ENCODE data around the gene CA7.

CA7 gene

GRCh38 chr16:66802159-66802558 lies 42.1 kb upstream of the CA7 start:
- no peak for TF ChIP-seq REST (IDR thresholded peaks at IDR 0.05; ENCODE audit: insufficient replicate concordance, low read depth)
- TF ChIP-seq CTCF (IDR thresholded peaks at IDR 0.05; ENCODE audit: insufficient read depth, low read length) = no peak
- no peak for TF ChIP-seq GABPA (IDR thresholded peaks at IDR 0.05; ENCODE audit: low read depth)
- peak; percentile 67; the same call in 1 of the 2 replicates for TF ChIP-seq SPI1 (IDR thresholded peaks at IDR 0.05; ENCODE audit: borderline replicate concordance, low read depth)
- H3K27ac ChIP-seq (replicated peaks) = no peak overlapping the region
- H3K4me3 ChIP-seq (replicated peaks; ENCODE audit: insufficient read depth, low read length) = no peak overlapping the region
- peak in 1 of 2 experiments; percentile 32 for DNase-seq (ENCODE audit: low read depth in 1 of 2, low spot score in 1 of 2)
- H3K27me3 ChIP-seq (ENCODE audit: insufficient read depth, poor library complexity, severe bottlenecking) = no peaks in the 10 kb centered on the region

- Histone ChIP-seq H3K27me3 (ENCODE audit: insufficient read depth, poor library complexity, severe bottlenecking) (no peaks in the 10 kb centered on the region), H3K27ac (replicated peaks) (no peak overlapping the region), H3K4me3 (replicated peaks; ENCODE audit: insufficient read depth, low read length) (no peak overlapping the region)
- TF ChIP-seq POLR2AphosphoS5 (IDR thresholded peaks at IDR 0.05; ENCODE audit: low read depth) (no peak), GABPA (IDR thresholded peaks at IDR 0.05; ENCODE audit: low read depth) (no peak), CTCF (IDR thresholded peaks at IDR 0.05; ENCODE audit: insufficient read depth, low read length) (no peak), REST (IDR thresholded peaks at IDR 0.05; ENCODE audit: insufficient replicate concordance, low read depth) (no peak), SPI1 (IDR thresholded peaks at IDR 0.05; ENCODE audit: borderline replicate concordance, low read depth) (no peak)
- no peak for DNase-seq (ENCODE audit: low read depth in 1 of 2, low spot score in 1 of 2)
These were observed 34.4 kb upstream of the CA7 start for GRCh38 chr16:66809765-66810164.

GRCh38 chr16:66810391-66810790 lies 33.8 kb upstream of the CA7 start:
- no peak overlapping the region for H3K4me3 ChIP-seq (replicated peaks; ENCODE audit: insufficient read depth, low read length)
- H3K27me3 ChIP-seq (ENCODE audit: insufficient read depth, poor library complexity, severe bottlenecking) = no peaks in the 10 kb centered on the region
- TF ChIP-seq REST (IDR thresholded peaks at IDR 0.05; ENCODE audit: insufficient replicate concordance, low read depth) (no peak), POLR2AphosphoS5 (IDR thresholded peaks at IDR 0.05; ENCODE audit: low read depth) (no peak)
- no peak overlapping the region for H3K27ac ChIP-seq (replicated peaks)
- DNase-seq (ENCODE audit: low read depth in 1 of 2, low spot score in 1 of 2) = no peak

- Histone ChIP-seq H3K4me3 (replicated peaks; ENCODE audit: insufficient read depth, low read length) (no peak overlapping the region), H3K27ac (replicated peaks) (no peak overlapping the region), H3K27me3 (ENCODE audit: insufficient read depth, poor library complexity, severe bottlenecking) (no peaks in the 10 kb centered on the region)
- DNase-seq (ENCODE audit: low read depth in 1 of 2, low spot score in 1 of 2) = no peak
- TF ChIP-seq CTCF (IDR thresholded peaks at IDR 0.05; ENCODE audit: insufficient read depth, low read length) (no peak), GABPA (IDR thresholded peaks at IDR 0.05; ENCODE audit: low read depth) (no peak), SPI1 (IDR thresholded peaks at IDR 0.05; ENCODE audit: borderline replicate concordance, low read depth) (no peak), POLR2AphosphoS5 (IDR thresholded peaks at IDR 0.05; ENCODE audit: low read depth) (no peak), REST (IDR thresholded peaks at IDR 0.05; ENCODE audit: insufficient replicate concordance, low read depth) (no peak)
These were observed 33.2 kb upstream of the CA7 start for GRCh38 chr16:66811043-66811442.
